ENCODE data around the gene CPN2. TPM values are rescaled to one million over a fixed set of nuclear protein-coding genes. Genes with fewer than 3 reads are reported as not detected.
A peak's percentile ranks its signal among the peaks of the same experiment; 100 is the strongest.

Gene CPN2
- total RNA-seq, 1 donor from 2014 or later: not detected

- no peak for ATAC-seq
These were observed 23.7 kb downstream of the CPN2 start for GRCh38 chr3:194327218-194328052.

- ATAC-seq: no peak
These were observed 24.2 kb downstream of the CPN2 start for GRCh38 chr3:194326968-194327217.

DNA sequence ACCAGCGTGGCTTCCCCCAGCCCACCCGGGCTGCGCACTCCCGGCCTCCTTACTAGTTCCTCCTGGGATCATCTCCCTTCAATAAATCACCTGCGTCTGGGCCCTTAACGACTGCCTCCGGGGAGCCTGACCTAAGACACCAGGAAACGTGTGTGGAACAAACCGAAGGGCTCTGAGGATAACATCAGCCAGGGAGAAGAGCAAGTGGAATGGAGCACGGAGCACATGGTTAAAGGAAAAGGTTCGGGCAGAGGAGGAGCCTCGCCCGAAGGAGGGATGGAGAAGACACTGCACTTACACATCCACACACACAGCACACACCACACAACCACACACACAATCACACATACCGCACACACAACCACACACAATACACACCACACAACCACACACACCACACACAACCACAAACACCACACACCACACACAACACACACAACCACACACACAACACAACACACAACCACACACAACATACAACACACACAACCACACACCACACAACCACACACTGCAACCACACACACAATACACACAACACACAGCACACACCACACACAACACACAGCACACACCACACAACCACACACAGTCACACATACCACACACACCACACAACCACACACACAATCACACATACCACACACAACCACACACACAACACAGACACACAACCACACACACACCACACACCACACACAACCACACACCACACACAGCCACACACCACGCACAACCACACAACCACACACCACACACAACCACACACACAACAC, 24.7 kb downstream of the CPN2 start:
- ATAC-seq: no peak

GRCh38 chr3:194325424-194326153, 25.5 kb downstream of the CPN2 start:
- ATAC-seq: no peak

DNA sequence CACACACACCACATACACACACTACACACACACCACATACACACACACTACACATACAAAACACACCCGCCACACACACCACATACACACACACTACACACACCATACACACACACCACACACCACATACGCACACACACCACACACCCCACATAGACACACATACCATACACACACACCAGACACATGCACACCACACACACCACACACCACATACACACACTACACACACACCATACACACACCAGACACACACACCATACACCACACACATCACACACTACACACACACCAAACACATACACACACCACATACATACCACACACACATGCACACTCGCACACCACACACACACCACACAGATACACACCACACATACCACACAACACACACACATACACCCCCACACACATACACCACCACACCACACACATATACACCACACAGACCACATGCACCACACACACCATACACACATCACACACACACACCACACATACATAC, 26.3 kb downstream of the CPN2 start:
- ATAC-seq: no peak

DNA sequence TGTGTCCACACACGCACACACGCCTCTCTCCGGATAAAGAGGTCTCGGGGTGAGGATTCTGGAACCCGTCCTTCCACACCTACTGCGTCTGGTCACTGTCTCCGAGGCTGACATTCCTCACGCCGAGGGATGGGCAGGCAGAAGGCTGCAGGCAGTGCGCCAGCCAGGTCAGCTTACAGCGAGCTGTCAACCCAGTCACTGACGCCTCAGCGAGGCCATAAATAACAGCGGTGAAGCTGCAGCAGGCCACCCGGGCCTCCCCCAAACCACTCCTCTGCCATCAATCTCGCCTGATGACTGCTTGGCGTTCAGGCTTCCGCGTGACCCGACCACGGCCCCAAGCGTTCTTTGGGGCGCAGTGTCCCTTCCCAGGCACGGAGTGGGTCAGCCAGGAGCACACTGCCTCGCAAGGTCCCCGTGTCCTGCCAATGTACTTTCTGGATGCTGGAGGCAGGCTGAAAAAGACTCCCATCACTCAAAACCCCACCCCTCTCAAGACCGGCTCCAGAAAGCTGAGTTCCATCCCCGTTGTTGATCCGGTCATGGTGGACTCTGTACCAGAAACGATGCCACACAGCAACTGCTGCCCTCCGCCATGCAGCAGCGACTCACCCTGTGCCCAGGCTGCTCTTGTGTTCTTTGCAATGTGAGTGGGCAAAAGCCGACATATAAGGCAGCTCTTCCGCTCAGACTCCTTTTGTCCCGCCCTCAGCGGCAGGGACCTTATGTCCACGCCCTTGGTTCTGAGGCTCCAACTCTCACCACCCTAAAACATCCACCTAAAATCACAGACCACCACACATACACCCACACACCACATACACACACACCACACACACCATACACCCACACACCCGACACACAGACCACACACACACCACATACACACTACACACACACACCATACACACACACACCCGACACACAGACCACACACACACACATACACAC, 27.1 kb downstream of the CPN2 start:
- ATAC-seq: peak; percentile 4

DNA sequence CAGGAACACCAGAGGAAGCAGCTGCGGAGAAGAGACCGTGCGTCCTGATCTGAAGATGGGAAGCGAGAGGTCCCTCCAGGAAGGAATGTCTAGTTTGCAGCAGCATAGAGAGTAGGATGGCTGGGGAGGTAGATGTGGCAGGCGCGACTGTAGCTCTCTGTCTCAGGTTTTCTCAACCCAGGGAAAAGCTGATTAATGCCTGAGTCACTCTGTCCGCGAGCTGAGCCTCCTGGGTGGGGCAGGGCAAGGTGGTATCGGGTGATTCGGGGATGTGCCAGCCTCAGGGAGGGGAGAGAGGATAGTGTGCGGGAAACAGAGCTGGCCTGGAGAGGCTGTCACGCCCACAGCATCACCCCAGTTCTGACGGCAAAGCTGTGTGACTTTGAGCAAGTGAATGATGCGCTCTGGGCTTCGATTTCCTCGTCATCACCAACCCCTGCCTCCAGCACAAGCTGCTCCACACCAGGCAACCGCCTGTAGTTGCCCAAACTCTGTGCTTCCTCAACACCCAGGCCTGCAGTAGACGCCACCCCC, 28.4 kb downstream of the CPN2 start:
- peak; percentile 92 for ATAC-seq

DNA sequence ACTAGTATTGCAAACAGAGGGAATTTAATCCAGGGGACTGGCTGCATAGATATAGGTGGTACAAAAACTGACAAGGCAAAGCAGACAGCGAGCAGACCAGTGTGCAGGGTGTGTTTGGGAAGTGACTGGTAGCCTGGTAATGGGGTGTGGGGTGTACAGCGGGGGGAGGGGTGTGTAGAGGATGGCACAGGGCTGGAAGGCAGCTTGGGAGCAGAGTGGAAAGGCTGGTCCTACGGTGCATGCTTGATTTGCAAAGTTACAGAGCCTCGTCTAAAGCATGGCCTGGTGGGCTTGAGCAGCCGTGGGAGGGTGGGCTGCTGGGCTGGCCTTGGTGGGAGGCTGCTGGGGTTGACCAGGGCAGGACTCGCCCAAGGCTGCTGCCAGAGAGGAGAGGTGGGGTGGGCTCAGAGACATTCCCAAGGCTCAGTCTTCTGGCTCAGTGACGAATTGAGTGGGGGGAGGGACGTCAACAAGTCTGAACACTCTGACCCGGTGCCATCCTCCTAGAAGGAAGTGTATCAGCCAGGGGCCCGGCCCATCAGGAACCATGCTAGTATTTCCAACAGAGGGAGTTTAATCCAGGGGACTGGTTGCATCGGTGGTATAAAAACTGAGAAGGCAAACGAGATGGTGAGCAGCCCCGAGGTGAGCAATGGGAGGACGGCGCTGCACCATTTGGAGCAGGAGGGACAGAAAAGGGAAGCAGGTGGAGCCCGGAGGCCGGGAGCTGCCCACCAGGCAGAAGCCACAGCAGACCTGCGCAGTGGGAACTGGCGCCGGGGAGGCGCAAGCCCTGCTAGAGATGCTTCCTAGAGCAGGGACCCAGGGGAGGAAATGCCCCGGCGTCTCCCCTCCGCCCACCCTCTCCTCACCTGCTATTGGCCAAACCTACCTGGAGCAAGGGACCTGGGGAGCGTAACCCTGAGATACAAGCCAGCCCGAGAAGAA, 29.2 kb downstream of the CPN2 start:
- peak; percentile 55 for ATAC-seq

DNA sequence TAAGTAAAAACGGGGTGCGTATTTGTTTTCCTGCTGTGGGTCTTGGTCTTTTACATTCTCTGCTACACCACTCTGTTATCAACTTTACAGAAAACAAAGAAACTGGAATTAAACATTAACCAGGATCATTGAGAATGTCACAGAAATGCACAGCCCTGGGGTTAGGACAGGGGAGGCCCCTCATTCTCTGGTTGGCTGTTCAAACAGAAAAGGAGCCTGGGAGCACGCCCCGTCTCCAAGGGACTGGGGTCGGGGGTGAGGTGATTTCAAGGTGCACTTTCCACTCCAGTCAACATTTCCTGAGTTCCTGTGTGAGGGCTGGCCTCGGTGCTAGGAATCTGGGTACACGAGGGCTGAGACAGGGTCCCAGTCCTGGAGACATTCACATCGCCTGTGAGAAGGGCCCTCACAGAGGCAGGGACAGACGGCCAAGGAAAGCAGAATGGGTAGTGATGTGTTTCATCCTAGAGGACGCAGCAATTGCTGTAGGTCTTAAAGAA, 30.3 kb downstream of the CPN2 start:
- ATAC-seq: no peak

GRCh38 chr3:194320100-194320499, 31.0 kb downstream of the CPN2 start:
- no peak for ATAC-seq

DNA sequence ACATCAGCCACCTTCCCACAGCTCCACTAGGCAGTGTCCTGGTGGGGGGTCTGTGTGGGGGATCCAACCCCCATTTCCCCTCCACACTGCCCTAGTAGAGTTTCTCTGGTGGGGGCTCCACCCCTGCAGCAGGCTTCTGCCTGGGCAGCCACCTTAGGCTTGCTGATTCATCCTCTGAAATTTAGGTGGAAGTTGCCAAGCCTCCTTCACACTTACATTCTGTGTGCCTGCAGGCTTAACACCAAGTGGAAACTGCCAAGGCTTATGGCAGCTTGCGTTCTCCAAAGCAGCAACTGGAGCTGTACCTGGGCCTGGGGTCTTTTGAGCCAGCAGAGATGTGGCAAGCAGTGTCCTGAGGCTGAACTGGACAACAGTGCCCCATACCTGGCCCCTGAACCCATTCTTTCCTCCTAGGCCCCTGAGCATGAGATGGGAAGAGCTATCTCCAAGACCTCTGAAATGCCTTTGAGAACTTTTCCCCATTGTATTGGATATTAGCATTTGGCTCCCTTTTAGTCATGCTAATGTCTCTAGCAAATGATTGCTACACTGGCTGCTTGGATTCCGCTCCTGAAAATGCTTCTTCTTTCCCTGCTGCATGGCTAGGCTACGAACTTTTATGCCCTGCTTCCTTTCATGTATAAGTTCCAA, 32.5 kb downstream of the CPN2 start:
- ATAC-seq: no peak

DNA sequence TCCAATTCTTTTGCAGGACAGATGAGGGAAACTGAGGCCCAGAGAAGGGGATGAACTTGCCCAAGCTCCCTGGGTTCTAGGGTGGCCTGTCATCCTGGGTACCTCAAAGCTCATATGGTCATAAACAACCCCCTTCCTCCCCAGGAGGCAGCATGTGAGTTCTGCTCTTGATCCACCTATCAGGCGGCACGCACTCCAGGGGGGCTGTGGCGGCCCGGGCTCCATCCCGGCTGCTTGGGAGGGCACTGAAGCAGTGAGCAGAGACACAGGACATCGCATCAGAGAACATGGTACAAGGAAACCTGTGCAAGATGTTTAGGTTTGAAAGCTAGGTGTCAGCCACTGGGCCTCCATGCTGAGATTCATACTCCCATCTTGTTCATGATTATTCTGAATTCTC, 34.2 kb downstream of the CPN2 start:
- no peak for ATAC-seq

DNA sequence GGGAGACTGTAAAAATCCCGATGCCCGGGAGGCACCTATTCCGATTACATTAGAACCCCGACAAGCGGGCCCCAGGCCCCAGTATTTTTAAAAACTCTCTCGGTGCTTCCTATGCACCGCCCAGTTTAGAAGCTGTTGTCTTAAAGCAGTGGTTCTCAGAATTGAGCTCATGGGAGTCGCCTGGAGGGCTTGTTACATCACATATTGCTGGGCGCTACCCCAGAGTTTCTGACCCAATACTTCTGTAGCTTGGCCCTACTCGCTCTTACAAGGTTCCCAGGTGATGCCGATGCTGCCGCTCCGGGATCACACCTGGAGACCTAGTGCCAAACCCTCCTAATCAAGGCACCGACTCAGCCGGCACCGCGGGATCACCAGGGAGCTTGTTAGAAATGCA, 35.2 kb downstream of the CPN2 start:
- ATAC-seq: peak; percentile 20

DNA sequence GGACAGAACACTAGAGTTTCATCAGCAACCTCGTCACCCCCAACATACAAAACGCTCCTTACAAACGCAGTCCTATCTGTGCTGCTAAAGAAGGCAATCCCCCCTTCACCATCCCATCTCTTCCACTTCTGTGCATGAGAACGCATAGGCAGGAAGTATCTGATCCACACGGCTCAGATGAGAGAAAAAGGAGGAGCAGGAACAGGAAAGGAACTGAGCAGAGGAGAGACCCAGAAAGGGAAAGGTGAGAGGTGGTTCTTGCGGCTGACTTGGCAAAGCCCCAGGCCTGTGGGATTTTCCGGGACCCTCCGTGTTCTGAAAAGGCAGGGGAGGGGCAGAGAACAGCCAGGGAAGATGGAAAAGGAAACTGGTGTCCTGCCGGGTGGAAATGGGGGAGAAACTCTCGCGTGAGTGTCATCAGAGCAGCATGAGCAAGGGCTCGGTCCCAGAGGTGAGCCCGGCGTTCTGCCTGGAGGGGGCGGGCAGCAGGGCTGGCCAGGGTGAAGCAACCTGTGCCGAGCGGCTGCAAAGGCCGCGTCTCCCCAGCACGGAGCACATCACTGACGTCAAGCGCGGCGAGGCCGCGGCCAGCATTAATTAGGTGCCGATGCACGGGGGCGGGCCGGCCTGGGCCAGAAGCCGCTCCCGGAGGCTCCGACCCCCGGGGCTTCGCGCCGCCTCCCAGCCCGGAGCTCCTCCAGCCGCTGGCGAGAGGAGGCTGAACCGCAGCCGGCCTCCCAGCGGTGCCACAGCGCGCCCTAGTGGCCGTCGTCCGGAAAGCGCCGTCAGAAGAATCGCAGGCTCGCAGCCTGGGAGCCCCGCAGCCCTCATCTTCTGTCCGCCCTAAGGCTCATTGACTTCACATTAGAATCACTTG, 35.8 kb downstream of the CPN2 start:
- ATAC-seq: peak; percentile 79

DNA sequence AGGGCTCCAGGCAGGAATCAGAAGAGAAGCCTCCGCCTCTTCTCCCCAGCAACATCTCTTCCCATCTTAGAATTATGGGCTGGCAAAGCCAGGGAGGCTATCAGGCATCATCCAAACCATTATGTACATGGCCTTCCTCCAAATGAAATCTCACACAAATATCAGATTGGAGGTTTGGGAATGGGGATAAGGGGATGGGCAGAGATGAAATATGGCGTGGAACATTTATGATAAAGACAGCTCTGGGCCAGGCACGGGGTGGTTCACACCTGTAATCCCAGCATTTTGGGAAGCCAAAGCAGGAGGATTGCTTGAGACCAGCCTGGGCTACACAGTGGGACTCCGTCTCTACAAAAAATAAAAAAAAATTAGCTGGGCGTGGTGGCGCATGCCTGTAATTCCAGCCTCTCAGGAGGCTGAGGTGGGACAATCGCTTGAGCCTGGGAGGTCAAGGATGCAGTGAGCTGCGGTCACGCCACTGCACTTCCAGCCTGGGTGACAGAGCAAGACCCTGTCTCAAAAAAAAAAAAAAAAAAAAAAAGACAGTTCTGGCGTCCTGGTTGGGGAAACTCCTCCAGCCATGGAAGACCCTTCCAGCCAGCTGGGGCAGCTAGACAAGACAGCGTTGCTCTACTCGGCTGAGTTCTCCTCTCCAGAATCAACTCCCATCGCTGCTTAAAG, 36.6 kb downstream of the CPN2 start:
- no peak for ATAC-seq

- no peak for ATAC-seq
These were observed 37.4 kb downstream of the CPN2 start for GRCh38 chr3:194313560-194314387.

GRCh38 chr3:194312743-194313281, 38.3 kb downstream of the CPN2 start:
- peak; percentile 10 for ATAC-seq

Measured in esophagus mucosa (tissue), 1 donor.